Panc1 (cell line): ENCODE measurements around the gene SRSF2. TPM values are rescaled to one million over a fixed set of nuclear protein-coding genes. Genes with fewer than 3 reads are reported as not detected.

ENCODE experiments used
- ATAC-seq: fragments of 200-7000 bp; cut with Tn5 transposase; 2 replicates; pipeline ENCODE4 v1.9.1; 2020; ENCODE audit warnings: mild to moderate bottlenecking, moderate library complexity
- BruUV-seq: library from RNA; stranded (reverse); fragments of 400-500 nt; replicated peaks from 2 replicates; lab custom pipeline; 2021; lab: Mats Ljungman, UMichigan
- CTCF ChIA-PET: fragments of 300-600 bp; sonication (Branson Sonifier 250); formaldehyde crosslinking; loops from one replicate; lab custom pipeline; 2022; ENCODE audit warnings: antibody characterized with exemption; lab: Charles Lee
- POLR2A ChIA-PET: fragments of 300-600 bp; sonication (Branson Sonifier 250); formaldehyde crosslinking; loops from one replicate; lab custom pipeline; 2022; ENCODE audit warnings: antibody characterized with exemption; lab: Charles Lee
- DNase-seq: peaks from one replicate; pipeline ENCODE4 v3.0.0-alpha.2; 2010; ENCODE audit warnings: low read depth, low spot score
- H3K27ac ChIP-seq: 2 replicates; pipeline ENCODE4 v1.5.1; 2011; ENCODE audit warnings: mild to moderate bottlenecking, low read length, inconsistent platforms
- H3K27me3 ChIP-seq: fragments of 200-500 bp; sonication (Bioruptor generic); 2 replicates; pipeline ENCODE4 v1.6.0; 2014; ENCODE audit warnings: low read length, inconsistent platforms; ENCODE audit not compliant: control insufficient read depth, insufficient read depth
- H3K36me3 ChIP-seq: fragments of 200-500 bp; sonication (Bioruptor generic); 2 replicates; pipeline ENCODE4 v1.5.1; 2014; ENCODE audit warnings: inconsistent platforms, mild to moderate bottlenecking, low read length, moderate library complexity; ENCODE audit not compliant: control insufficient read depth, insufficient read depth
- H3K4me1 ChIP-seq: 2 replicates; pipeline ENCODE4 v1.5.1; 2011; ENCODE audit warnings: inconsistent platforms, mild to moderate bottlenecking, low read length, moderate library complexity; ENCODE audit not compliant: control insufficient read depth, insufficient read depth
- H3K4me3 ChIP-seq, 2 experiments: 2 replicates each; pipeline ENCODE4 v1.5.1; 2011 to 2012; ENCODE audit warnings: low read depth in 2 of 2, low read length in 2 of 2, mild to moderate bottlenecking in 2 of 2, inconsistent platforms in 1 of 2, moderate library complexity in 1 of 2
- H3K9me3 ChIP-seq: fragments of 200-500 bp; sonication (Bioruptor generic); 2 replicates; pipeline ENCODE4 v1.5.1; 2014; ENCODE audit warnings: low read depth, mild to moderate bottlenecking, inconsistent platforms, low read length, moderate library complexity; ENCODE audit not compliant: control insufficient read depth, insufficient read depth
- POLR2AphosphoS5 ChIP-seq: IDR thresholded peaks from 2 replicates; pipeline ENCODE4 v1.6.1; 2012; ENCODE audit warnings: mild to moderate bottlenecking, low read depth, low read length, moderate library complexity
- SIN3A ChIP-seq: IDR thresholded peaks from 2 replicates; pipeline ENCODE4 v1.6.1; 2012; ENCODE audit warnings: low read depth, mild to moderate bottlenecking, low read length, moderate library complexity, borderline replicate concordance; ENCODE audit not compliant: insufficient read depth
- TCF7L2 ChIP-seq: IDR thresholded peaks from 2 replicates; pipeline ENCODE4 v1.6.1; 2011; ENCODE audit warnings: mild to moderate bottlenecking, low read depth, low read length, inconsistent platforms
- in situ Hi-C: cut with HindIII; loops from 2 replicates; pipeline ENCODE4 v1.10.0; 2016; ENCODE audit warnings: low sequenced_read_pairs, low pct_unique_long_range_greater_than_20kb
- intact Hi-C: fragments of 100-400 bp; cut with micrococcal nuclease; formaldehyde crosslinking; loops from one replicate; pipeline ENCODE4 v1.10.0; 2022; ENCODE audit not compliant: unreplicated experiment
- total RNA-seq: library from RNA; stranded (reverse); gene quantifications from one replicate; pipeline ENCODE4 v1.2.1, GENCODE V29; 2021; ENCODE audit not compliant: unreplicated experiment
- TF ChIP-seq, protein P1 (sequence below), 2 experiments: IDR thresholded peaks; 2 replicates each; pipeline ENCODE4 v1.6.1; 2011 to 2012; ENCODE audit warnings: low read depth in 2 of 2, control low read depth in 1 of 2, low read length in 1 of 2, mild to moderate bottlenecking in 1 of 2, moderate library complexity in 1 of 2; ENCODE audit not compliant: insufficient read depth in 1 of 2
- TF ChIP-seq, protein P2 (sequence below): fragments of 450-650 bp; IDR thresholded peaks from 2 replicates; pipeline ENCODE4 v1.5.1; 2017; ENCODE audit warnings: mild to moderate bottlenecking

Gene SRSF2
- total RNA-seq, 1 experiment from 2014 or later = 436 TPM

- H3K9me3 ChIP-seq = no peaks in the 10 kb centered on the region
- in situ Hi-C loops = no loop called here
- DNase-seq (no peak), ATAC-seq (no peak)
- H3K27me3 ChIP-seq = no peaks in the 10 kb centered on the region
- ChIA-PET CTCF (interaction anchor here (0.5 kb wide), 1 partner anchor 9 kb away, joined by 5 read pairs; no protein-coding TSS in a partner anchor), POLR2A (no interaction called here)
- H3K27ac ChIP-seq = no peak overlapping the region
- TF ChIP-seq, protein P1, sequence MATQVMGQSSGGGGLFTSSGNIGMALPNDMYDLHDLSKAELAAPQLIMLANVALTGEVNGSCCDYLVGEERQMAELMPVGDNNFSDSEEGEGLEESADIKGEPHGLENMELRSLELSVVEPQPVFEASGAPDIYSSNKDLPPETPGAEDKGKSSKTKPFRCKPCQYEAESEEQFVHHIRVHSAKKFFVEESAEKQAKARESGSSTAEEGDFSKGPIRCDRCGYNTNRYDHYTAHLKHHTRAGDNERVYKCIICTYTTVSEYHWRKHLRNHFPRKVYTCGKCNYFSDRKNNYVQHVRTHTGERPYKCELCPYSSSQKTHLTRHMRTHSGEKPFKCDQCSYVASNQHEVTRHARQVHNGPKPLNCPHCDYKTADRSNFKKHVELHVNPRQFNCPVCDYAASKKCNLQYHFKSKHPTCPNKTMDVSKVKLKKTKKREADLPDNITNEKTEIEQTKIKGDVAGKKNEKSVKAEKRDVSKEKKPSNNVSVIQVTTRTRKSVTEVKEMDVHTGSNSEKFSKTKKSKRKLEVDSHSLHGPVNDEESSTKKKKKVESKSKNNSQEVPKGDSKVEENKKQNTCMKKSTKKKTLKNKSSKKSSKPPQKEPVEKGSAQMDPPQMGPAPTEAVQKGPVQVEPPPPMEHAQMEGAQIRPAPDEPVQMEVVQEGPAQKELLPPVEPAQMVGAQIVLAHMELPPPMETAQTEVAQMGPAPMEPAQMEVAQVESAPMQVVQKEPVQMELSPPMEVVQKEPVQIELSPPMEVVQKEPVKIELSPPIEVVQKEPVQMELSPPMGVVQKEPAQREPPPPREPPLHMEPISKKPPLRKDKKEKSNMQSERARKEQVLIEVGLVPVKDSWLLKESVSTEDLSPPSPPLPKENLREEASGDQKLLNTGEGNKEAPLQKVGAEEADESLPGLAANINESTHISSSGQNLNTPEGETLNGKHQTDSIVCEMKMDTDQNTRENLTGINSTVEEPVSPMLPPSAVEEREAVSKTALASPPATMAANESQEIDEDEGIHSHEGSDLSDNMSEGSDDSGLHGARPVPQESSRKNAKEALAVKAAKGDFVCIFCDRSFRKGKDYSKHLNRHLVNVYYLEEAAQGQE (IDR thresholded peaks at IDR 0.05; ENCODE audit: insufficient read depth in 1 of 2, low read depth in 2 of 2, low read length in 1 of 2) = no peak
- TF ChIP-seq POLR2AphosphoS5 = no peak
- TF ChIP-seq, protein P2, sequence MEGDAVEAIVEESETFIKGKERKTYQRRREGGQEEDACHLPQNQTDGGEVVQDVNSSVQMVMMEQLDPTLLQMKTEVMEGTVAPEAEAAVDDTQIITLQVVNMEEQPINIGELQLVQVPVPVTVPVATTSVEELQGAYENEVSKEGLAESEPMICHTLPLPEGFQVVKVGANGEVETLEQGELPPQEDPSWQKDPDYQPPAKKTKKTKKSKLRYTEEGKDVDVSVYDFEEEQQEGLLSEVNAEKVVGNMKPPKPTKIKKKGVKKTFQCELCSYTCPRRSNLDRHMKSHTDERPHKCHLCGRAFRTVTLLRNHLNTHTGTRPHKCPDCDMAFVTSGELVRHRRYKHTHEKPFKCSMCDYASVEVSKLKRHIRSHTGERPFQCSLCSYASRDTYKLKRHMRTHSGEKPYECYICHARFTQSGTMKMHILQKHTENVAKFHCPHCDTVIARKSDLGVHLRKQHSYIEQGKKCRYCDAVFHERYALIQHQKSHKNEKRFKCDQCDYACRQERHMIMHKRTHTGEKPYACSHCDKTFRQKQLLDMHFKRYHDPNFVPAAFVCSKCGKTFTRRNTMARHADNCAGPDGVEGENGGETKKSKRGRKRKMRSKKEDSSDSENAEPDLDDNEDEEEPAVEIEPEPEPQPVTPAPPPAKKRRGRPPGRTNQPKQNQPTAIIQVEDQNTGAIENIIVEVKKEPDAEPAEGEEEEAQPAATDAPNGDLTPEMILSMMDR = no peak
- TF ChIP-seq SIN3A = no peak
- H3K4me1 ChIP-seq = 0 out of 2 replicates have a peak, but pooled peaks cover 2% of the 10 kb centered on the region
- intact Hi-C loops = no loop called here
- BruUV-seq = no TSS peak
- peaks cover 26% of the 10 kb centered on the region for H3K36me3 ChIP-seq
- H3K4me3 ChIP-seq = no peak overlapping the region
Measured at GRCh38 chr17:76718516-76718915, 18.6 kb downstream of the SRSF2 start.

DNA sequence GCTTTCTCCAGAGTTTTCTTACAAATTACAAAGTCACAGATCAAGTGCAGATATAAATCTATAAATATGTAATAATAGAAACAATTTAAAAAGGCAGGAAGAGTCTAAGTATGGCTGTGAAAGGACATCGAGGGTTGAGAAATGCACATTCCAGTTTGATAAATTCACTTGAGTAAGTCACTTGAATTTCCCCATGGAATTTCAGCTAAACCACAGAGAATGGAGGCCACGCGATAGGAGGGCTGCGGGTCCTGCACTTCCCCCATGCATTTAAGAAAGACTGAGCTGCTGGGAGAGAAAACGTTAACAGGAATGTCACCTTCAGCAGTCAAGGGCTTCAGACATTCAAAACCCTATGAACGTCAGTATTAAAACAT, 20.3 kb downstream of the SRSF2 start:
- ATAC-seq = no peak
- no peak overlapping the region for H3K27ac ChIP-seq
- DNase-seq = no peak
- no peaks in the 10 kb centered on the region for H3K27me3 ChIP-seq
- peaks cover 21% of the 10 kb centered on the region for H3K36me3 ChIP-seq
- no TSS peak for BruUV-seq
- no peaks in the 10 kb centered on the region for H3K9me3 ChIP-seq
- H3K4me1 ChIP-seq = peaks cover 3% of the 10 kb centered on the region; the same call in 1 of the 2 replicates
- TF ChIP-seq, protein P2 = no peak
- TF ChIP-seq SIN3A (no peak), POLR2AphosphoS5 (no peak), TCF7L2 (no peak)
- TF ChIP-seq, protein P1 (IDR thresholded peaks at IDR 0.05; ENCODE audit: insufficient read depth in 1 of 2, low read depth in 2 of 2, low read length in 1 of 2) = no peak
- no peak overlapping the region for H3K4me3 ChIP-seq
- CTCF ChIA-PET = no interaction called here
- POLR2A ChIA-PET = interaction anchor here (0.6 kb wide), 2 partner anchors 18 to 19 kb away, joined by 3 to 9 read pairs; no protein-coding TSS in a partner anchor
- intact Hi-C loops = no loop called here
- in situ Hi-C loops = no loop called here
